Measurements from ENCODE around the gene PPP1R8. TPM values are rescaled to one million over a fixed set of nuclear protein-coding genes. Genes with fewer than 3 reads are reported as not detected.
A peak's percentile ranks its signal among the peaks of the same experiment; 100 is the strongest.
"Not testable (repeated sequence)": the region's sequence is repeated elsewhere in the genome, so short reads cannot be mapped to it uniquely, and the experiment has no call there.

The PPP1R8 gene
- total RNA-seq, 4 donors from 2014 or later = 33.2 to 51.6 (median 42.0) TPM

DNA sequence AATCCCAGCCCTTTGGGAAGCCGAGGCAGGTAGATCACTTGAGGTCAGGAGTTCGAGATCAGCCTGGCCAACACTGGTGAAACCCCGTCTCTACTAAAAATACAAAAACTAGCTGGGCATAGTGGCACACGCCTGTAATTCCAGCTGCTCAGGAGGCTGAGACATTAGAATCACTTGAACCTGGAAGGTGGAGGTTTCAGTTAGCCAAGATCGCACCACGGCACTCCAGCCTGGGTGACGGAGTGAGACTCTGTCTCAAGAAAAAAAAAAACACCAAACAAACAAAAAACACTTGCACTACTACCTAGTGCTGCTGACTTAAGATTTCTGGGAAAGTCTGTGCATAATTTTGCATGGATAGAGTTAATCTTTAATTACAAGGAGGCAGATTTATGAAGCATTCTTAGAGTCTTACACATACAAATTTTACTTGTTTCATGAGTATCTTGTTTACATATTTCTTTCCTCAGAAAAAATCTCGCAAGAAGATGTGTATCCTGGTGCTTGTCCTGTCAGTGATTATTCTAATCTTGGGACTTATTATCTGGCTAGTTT lies 8.7 kb upstream of the PPP1R8 start:
- WGBS = 93% methylated on average over 8 of the region's 8 CpGs
- Histone ChIP-seq H3K36me3 (peaks cover 28 to 79% (median 60%) of the 10 kb centered on the region in 4 donors), H3K27me3 (no peaks in the 10 kb centered on the region), H3K27ac (replicated peaks in 1 of 4) (no peak overlapping the region), H3K4me1 (peaks cover 0 to 5% (median 2%) of the 10 kb centered on the region in 4 donors), H3K4me3 (no peak overlapping the region), H3K9me3 (no peaks in the 10 kb centered on the region)
- intact Hi-C loops (cut with DNase I) = no loop called here
- TF ChIP-seq POLR2A (IDR thresholded peaks at IDR 0.05; ENCODE audit: low read depth) = no peak
- TF ChIP-seq, protein P1, sequence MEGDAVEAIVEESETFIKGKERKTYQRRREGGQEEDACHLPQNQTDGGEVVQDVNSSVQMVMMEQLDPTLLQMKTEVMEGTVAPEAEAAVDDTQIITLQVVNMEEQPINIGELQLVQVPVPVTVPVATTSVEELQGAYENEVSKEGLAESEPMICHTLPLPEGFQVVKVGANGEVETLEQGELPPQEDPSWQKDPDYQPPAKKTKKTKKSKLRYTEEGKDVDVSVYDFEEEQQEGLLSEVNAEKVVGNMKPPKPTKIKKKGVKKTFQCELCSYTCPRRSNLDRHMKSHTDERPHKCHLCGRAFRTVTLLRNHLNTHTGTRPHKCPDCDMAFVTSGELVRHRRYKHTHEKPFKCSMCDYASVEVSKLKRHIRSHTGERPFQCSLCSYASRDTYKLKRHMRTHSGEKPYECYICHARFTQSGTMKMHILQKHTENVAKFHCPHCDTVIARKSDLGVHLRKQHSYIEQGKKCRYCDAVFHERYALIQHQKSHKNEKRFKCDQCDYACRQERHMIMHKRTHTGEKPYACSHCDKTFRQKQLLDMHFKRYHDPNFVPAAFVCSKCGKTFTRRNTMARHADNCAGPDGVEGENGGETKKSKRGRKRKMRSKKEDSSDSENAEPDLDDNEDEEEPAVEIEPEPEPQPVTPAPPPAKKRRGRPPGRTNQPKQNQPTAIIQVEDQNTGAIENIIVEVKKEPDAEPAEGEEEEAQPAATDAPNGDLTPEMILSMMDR (IDR thresholded peaks at IDR 0.05) = no peak
- TF ChIP-seq POLR2AphosphoS5 (IDR thresholded peaks at IDR 0.05) = no peak
- no peak for TF ChIP-seq EP300 (IDR thresholded peaks at IDR 0.05)
- no peak for DNase-seq (ENCODE audit: extremely low spot score)

DNA sequence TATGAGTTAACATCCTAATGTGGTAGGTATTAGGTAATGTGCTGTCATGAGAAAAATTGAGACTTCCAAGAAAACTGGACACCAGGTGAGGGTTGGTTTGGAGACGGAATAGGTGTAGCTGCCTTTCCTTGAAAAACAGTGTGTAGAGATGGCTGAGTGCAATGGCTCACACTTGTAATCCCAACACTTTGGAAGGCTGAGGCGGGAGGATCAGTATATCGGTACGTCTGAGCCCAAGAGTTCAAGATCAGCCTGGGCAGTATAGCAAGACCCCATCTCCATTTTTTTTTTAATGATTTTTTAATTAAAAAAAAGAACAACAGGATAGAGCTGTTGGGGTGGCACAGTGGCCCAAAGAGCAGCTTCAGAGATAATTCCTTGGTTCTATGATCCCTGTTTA lies 6.8 kb upstream of the PPP1R8 start:
- Histone ChIP-seq H3K36me3 (peaks cover 17 to 67% (median 41%) of the 10 kb centered on the region in 4 donors), H3K4me1 (no peaks in the 10 kb centered on the region), H3K4me3 (no peak overlapping the region), H3K27me3 (no peaks in the 10 kb centered on the region), H3K27ac (replicated peaks in 1 of 4) (no peak overlapping the region), H3K9me3 (no peaks in the 10 kb centered on the region)
- TF ChIP-seq POLR2A (IDR thresholded peaks at IDR 0.05; ENCODE audit: low read depth) = no peak
- no peak for TF ChIP-seq POLR2AphosphoS5 (IDR thresholded peaks at IDR 0.05)
- TF ChIP-seq, protein P1 (IDR thresholded peaks at IDR 0.05) = no peak
- TF ChIP-seq EP300 (IDR thresholded peaks at IDR 0.05) = no peak
- WGBS = 94% methylated on average over 4 of the region's 4 CpGs
- DNase-seq (ENCODE audit: extremely low spot score) = no peak
- intact Hi-C loops (cut with DNase I) = no loop called here

DNA sequence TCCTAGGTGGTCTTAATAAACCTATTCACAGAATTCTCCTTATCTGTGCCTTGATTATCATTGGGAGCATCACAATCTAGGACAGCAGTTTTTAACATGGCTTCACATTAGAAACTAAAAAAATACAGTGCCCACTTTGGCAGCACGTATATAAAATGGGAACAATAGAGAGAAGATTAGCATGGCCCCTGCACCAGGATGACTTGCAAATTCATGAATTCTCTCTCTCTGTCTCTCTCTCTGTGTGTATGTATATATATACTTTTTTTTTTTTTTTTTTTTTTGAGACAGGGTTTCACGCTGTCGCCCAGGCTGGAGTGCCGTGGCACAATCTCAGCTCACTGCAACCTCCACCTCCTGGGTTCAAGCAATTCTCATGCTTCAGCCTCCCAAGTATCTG lies 6.2 kb upstream of the PPP1R8 start:
- 96% methylated on average over 4 of the region's 4 CpGs for WGBS
- Histone ChIP-seq H3K4me3 (no peak overlapping the region), H3K27ac (replicated peaks in 1 of 4) (no peak overlapping the region), H3K9me3 (no peaks in the 10 kb centered on the region), H3K27me3 (no peaks in the 10 kb centered on the region), H3K4me1 (no peaks in the 10 kb centered on the region), H3K36me3 (peaks cover 12 to 60% (median 35%) of the 10 kb centered on the region in 4 donors)
- intact Hi-C loops (cut with DNase I) = no loop called here
- TF ChIP-seq POLR2AphosphoS5 (IDR thresholded peaks at IDR 0.05) (no peak), POLR2A (IDR thresholded peaks at IDR 0.05; ENCODE audit: low read depth) (no peak), EP300 (IDR thresholded peaks at IDR 0.05) (no peak)
- TF ChIP-seq, protein P1 (IDR thresholded peaks at IDR 0.05) = no peak
- DNase-seq (ENCODE audit: extremely low spot score) = no peak

DNA sequence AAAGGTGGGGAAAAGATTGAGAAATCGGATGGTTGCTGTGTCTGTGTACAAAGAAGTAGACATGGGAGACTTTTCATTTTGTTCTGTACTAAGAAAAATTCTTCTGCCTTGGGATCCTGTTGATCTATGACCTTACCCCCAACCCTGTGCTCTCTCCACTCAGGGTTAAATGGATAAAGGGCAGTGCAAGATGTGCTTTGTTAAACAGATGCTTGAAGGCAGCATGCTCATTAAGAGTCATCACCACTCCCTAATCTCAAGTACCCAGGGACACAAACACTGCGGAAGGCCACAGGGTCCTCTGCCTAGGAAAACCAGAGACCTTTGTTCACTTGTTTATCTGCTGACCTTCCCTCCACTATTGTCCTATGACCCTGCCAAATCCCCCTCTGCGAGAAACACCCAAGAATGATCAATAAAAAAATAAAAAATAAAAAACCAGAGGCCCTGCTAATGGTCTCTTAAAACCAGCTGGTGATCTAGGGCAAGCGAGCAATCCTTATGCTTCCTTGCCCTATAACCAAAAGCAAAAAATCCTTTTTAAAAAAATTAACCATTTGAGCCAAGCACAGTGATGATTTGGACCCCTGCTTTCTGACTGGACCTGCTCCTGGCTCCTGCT lies 1.1 kb upstream of the PPP1R8 start:
- DNase-seq (ENCODE audit: extremely low spot score); intact Hi-C loops (cut with DNase I); H3K27me3 ChIP-seq; H3K9me3 ChIP-seq: not testable (repeated sequence)
- H3K27ac ChIP-seq (replicated peaks in 1 of 4) = peak overlapping the region; percentile 85 to 92 (median 92)
- H3K36me3 ChIP-seq = peaks cover 0 to 33% (median 13%) of the 10 kb centered on the region in 4 donors
- WGBS = 92% methylated on average over 4 of the region's 4 CpGs
- H3K4me1 ChIP-seq = peaks cover 15 to 26% (median 25%) of the 10 kb centered on the region in 4 donors
- H3K4me3 ChIP-seq = peak overlapping the region in 3 of 4 donors; percentile 85 to 94 (median 86)

DNA sequence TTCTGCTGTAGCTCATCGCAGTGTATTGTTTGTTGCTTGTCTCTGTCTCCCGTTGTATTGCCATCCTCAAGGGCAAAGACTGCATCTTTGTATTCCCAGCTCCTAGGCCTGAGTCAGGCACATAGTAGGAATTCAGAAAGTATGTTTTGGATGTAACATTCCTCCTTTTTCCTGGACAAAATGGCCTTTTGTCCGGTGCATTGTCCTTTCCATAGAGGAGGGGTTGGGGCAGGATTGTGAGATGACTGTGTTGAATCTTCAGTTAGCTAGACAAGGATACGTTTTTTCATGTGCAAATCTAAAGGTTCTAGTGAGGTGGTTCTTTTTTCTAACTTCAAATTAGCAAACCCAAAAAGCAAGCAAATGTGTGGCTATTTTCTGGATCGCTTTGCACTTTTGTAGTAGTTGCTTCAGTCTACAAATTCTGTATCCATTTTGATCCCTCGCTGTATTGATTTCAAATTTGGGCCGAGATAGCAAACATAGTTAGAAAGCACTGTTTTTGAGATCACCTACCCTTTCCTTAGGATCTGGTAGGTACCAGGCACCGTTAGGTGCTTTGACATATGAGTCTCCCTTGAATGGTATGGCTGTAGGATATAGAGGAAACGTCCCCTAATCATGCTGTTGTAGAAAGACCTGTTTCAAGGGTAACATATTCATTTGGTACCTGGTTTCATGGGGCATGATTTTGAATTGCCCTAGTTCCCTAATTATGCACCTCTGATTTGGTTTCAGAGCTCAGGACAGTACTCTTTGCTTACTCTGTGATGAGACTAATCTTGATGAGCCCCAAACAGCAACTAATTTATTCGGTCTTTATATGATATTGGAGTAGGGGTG lies 1.2 kb downstream of the PPP1R8 start:
- intact Hi-C loops (cut with DNase I) = loop anchor here (10.0 kb wide), 2 partner anchors 107 to 157 kb away; partner anchors contain the start of genes FAM76A and IFI6
- peak overlapping the region in 2 of 4 donors; percentile 85 to 92 for H3K27ac ChIP-seq (replicated peaks in 1 of 4)
- no peak for DNase-seq (ENCODE audit: extremely low spot score)
- H3K4me3 ChIP-seq = peak overlapping the region; percentile 85 to 95 (median 90)
- no peaks in the 10 kb centered on the region for H3K27me3 ChIP-seq
- no peak for TF ChIP-seq POLR2A (IDR thresholded peaks at IDR 0.05; ENCODE audit: low read depth)
- TF ChIP-seq EP300 (IDR thresholded peaks at IDR 0.05) = no peak
- no peak for TF ChIP-seq POLR2AphosphoS5 (IDR thresholded peaks at IDR 0.05)
- TF ChIP-seq, protein P1 (IDR thresholded peaks at IDR 0.05) = no peak
- H3K9me3 ChIP-seq = no peaks in the 10 kb centered on the region
- peaks cover 15 to 38% (median 25%) of the 10 kb centered on the region in 4 donors for H3K4me1 ChIP-seq
- WGBS = 51% methylated on average over 10 of the region's 10 CpGs
- H3K36me3 ChIP-seq = peaks cover 0 to 30% (median 10%) of the 10 kb centered on the region in 4 donors
